GM21447 (cell line): Measurements from ENCODE around the gene ITSN1.
"Not testable (repeated sequence)": the region's sequence is repeated elsewhere in the genome, so short reads cannot be mapped to it uniquely, and the experiment has no call there.

Source experiments
- ATAC-seq: cut with Tn5 transposase; IDR thresholded peaks from one replicate; pipeline ENCODE4 v1.9.1; 2021; ENCODE audit not compliant: unreplicated experiment

ITSN1 gene

DNA sequence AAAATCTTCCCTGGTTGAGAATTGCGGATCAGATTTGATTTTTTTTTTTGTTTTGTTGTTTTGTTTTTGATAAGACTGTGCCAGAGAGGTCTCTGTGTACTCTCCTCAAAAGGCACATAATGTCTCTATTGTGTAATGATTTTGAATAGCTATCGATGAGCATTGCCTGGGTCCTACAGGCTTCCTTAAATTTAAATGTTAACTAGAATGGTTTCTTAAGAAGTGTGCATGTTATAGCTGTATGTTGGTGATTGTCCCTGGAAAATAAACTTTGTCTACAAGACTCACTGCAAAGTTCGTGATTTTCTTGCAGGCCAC lies 121.2 kb downstream of the ITSN1 start:
- no peak for ATAC-seq

- ATAC-seq, result no peak
Observed at GRCh38 chr21:33767236-33767635, 124.9 kb downstream of the ITSN1 start.

GRCh38 chr21:33767960-33768359 lies 125.7 kb downstream of the ITSN1 start:
- ATAC-seq, result no peak

DNA sequence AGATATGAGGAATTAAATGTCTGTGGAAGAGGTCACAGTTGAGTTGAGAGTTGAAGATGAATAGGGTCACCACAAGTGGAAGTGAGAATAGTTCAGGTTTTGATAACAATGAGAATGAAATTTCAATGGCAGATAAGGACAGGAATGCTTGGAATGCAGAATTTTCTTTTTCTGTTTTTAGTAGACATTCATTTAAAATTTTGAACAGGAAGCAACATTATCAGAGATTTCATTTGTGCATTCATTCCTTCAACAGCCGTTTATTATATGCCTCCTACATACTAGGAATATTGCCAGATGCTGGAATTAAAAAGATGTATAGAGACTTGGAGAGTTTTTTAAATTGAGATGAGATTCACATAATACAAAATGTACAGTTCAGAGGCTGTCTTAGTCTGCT lies 126.8 kb downstream of the ITSN1 start:
- no peak for ATAC-seq

GRCh38 chr21:33770542-33770941 lies 128.2 kb downstream of the ITSN1 start:
- no peak for ATAC-seq

DNA sequence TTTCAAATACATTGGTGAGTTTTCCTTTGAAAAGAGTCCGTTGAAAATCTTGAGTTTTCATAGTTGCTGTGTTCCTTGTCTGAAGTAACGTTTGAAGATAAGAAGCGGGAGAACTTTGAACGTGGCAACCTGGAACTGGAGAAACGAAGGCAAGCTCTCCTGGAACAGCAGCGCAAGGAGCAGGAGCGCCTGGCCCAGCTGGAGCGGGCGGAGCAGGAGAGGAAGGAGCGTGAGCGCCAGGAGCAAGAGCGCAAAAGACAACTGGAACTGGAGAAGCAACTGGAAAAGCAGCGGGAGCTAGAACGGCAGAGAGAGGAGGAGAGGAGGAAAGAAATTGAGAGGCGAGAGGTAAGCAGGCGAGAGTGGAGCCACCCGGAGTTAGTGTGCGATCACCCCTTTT lies 129.7 kb downstream of the ITSN1 start:
- no peak for ATAC-seq

GRCh38 chr21:33774551-33774950 lies 132.2 kb downstream of the ITSN1 start:
- ATAC-seq, result no peak

DNA sequence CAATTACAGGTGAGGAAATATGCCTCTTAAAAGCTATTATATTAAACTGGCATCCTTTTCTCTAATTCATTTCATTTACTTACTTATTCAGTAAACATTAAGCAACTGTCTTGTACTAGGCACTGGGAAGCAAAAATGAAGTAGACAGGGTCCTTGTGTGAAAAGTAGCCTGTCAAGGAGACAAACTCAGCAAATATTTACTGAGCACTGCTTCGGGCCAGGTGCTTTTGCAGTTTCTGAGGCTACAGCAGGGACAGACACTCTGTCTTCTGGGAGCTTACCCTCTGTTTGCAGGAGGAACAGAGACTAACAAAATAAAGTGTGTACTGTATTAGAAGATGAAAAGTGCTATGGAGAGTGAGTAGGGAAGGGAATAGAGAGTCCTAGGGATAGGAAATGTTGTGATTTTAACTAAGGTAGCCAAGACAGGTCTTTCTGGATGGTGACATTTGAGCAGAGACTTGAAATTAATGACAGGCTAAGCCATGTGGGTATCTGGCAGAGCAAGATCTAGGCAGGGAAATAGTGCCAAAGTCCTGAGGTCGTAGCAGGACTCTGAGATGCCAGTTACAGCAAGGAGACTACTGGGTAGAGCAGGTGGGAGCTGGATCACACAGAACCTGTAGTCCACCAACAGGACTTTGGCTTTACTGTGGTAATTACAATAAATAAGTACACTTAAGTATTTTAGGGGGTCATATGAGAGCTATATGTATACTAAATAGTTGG lies 133.0 kb downstream of the ITSN1 start:
- ATAC-seq, result no peak

DNA sequence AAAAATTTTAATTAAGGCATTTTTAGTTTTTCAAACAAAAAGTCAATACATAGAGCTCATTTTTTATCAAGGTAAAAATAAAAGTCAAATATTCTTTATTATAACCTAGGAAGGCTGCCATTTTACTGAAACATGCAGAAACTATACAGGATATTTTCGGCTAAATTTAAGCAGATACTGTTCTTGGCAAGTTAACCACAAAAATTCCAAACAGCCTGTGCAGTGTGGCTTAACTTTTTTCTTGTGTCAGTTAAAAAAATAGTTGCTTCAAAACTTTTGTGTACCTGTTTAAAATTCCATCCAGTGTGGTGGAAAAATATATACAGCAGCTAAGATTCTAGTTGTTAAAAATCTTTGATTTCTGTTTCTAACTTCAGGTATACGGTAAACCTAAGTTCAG lies 138.3 kb downstream of the ITSN1 start:
- no peak for ATAC-seq

GRCh38 chr21:33781121-33781520 lies 138.8 kb downstream of the ITSN1 start:
- ATAC-seq, result no peak

- ATAC-seq, result no peak
Observed at GRCh38 chr21:33783187-33783979, 141.1 kb downstream of the ITSN1 start.

- no peak for ATAC-seq
Observed at GRCh38 chr21:33787431-33787830, 145.1 kb downstream of the ITSN1 start.

DNA sequence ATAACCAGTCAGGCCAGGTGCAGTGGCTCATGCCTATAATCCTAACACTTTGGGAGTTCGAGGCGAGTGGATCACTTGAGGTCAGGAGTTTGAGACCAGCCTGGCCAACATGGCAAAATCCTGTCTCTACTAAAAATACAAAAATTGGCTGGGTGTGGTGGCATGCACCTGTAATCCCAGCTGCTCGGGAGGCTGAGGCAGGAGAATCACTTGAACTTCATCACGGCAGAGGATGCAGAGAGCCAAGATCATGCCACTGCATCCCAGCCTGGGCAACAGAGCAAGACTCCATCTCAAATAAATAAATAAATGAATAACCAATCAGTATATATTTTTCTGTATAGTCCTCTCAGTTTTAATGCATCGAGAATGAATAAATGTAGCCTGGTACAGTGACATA lies 146.1 kb downstream of the ITSN1 start:
- ATAC-seq, result not testable (repeated sequence)

DNA sequence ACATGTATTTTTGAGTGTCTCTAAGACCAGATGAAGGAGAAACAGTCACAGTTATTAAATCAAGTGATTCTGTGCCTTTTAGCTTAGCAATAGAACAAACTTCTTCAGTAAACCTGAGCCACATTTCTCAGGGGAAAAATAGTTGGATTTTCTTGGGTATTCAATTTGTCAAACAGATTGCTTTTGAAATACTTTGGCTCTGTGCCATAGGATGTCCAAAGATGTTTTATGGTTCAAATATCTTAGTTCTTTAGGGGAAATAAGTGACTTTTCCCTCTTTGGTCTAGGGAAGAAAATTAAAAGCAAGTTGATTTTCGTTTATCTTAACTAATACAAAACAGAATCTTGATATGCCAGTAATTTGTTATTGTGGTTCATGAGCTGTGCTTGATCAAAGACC lies 147.4 kb downstream of the ITSN1 start:
- ATAC-seq, result no peak

- no peak for ATAC-seq
Observed at GRCh38 chr21:33791073-33791472, 148.8 kb downstream of the ITSN1 start.

DNA sequence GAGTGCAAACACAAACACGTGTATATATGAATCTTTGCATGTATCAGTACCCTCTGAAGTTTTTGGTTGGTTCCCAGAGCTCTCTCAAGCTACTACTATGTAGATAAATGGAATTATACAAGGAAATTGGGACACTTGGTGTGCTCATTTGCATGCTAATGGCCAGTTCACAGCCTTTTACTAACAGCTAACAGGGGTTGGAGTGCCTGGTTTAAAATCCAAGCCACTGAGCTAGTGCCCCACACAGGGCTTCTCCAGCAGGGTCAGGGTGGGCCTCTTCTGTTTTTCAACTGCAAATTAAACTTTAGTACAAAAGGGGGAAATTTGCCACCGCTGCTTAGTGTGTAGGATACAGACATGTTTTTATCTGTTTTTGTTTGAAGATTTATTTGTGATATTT lies 152.3 kb downstream of the ITSN1 start:
- no peak for ATAC-seq

GRCh38 chr21:33797565-33797964 lies 155.3 kb downstream of the ITSN1 start:
- ATAC-seq, result no peak

DNA sequence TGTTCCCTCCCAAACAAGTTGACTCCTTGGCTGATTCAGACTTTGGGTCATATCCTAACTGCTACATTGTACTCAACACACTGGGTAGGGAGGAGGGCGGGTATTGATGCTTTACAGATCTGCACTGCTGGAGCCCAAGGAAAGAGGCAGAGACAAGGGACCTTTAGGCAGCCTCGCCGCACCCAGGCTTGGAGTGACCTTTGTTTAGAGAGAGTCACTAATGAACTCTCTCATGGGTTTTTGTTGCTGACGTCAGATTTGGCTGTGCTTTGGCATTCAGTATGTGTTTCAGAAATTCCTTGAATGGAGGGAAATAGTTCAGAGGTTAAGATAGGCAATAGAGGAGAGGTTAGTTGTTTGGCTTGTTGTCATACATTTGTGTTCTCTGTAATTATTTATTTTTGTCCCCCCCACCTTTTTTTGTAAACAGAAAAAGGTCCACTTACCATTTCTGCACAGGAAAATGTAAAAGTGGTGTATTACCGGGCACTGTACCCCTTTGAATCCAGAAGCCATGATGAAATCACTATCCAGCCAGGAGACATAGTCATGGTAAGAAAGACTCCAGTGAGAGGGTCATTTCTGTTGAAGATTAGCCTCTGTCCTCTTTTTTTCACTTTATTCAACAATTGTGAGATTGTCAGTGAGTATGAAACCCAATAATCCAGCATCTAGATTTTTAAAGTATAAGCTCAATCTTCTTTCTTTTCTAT lies 157.2 kb downstream of the ITSN1 start:
- ATAC-seq, result no peak

- no peak for ATAC-seq
Observed at GRCh38 chr21:33800753-33801423, 158.6 kb downstream of the ITSN1 start.

DNA sequence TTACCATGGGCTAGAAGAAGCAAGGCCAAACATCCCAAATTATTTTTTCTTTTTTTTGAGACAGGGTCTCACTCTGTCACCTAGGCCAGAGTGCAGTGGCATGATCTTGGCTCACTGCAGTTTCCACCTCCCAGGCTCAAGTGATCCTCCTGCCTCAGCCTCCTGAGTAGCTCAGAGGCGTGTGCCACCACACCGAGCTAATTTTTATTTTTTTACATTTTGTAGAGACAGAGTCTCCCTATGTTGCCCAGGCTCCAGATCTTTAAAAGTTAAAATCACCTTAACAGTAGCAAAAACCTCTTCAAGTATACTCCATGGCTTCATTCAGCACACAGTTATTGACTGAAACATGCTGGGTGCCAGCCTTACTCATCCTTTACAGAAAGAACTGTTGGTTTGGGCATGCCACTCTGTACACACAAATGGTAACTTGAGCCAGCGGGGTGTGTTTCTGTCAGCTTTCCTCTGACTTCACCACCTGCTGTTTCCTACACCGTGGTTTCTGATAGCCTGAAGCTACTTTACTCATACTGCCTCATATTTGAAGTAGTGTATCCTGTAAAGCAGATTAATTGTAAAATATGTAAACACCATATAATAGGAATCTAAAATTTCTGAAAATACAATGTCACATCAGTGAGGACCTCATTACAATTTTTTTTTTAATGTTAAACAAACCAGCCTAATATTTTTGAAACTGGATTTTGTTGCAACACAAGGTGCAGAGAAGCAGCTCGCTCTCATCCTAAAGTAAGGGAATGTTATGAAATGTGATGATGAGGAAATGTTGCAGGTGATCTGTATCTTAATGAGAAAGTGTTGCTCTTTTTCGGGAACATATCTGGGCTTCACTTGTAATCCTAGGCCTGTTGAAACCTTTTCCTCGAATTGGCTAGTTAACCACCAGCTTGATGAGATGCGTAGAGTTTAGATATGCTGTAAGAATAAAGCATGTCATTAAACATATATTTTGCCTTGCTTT lies 159.4 kb downstream of the ITSN1 start:
- ATAC-seq, result no peak
